Aorta (tissue), 5 donors: ENCODE results near the gene S1PR3. TPM values are rescaled to one million over a fixed set of nuclear protein-coding genes. Genes with fewer than 3 reads are reported as not detected.
A peak's percentile ranks its signal among the peaks of the same experiment; 100 is the strongest.
"Not testable (repeated sequence)": the region's sequence is repeated elsewhere in the genome, so short reads cannot be mapped to it uniquely, and the experiment has no call there.

ENCODE experiments used
- ATAC-seq: fragments of 200-7000 bp; cut with Tn5 transposase; one replicate; pipeline ENCODE4 v1.9.1; 2022; ENCODE audit warnings: moderate library complexity; ENCODE audit not compliant: low FRiP score
- DNase-seq, 2 donors: peaks; one replicate each; pipeline ENCODE4 v3.0.0-alpha.2; 2020
- H3K27ac ChIP-seq, 2 donors: one replicate each; pipeline ENCODE4 v1.5.1; 2013; ENCODE audit warnings: low read length in 2 of 2, mild to moderate bottlenecking in 2 of 2, moderate library complexity in 2 of 2, control low read depth in 1 of 2, inconsistent platforms in 1 of 2, low read depth in 1 of 2
- H3K27me3 ChIP-seq, 2 donors: one replicate each; pipeline ENCODE4 v1.6.1; 2013; ENCODE audit warnings: control low read depth in 1 of 2, low read length in 1 of 2, mild to moderate bottlenecking in 1 of 2, moderate library complexity in 1 of 2; ENCODE audit not compliant: insufficient read depth in 2 of 2, control insufficient read depth in 1 of 2
- H3K36me3 ChIP-seq, 2 donors: one replicate each; pipeline ENCODE4 v1.6.1; 2013; ENCODE audit warnings: control low read depth in 1 of 2, low read length in 1 of 2, mild to moderate bottlenecking in 1 of 2; ENCODE audit not compliant: insufficient read depth in 2 of 2, control insufficient read depth in 1 of 2
- H3K4me1 ChIP-seq, 2 donors: one replicate each; pipeline ENCODE4 v1.6.1; 2013; ENCODE audit warnings: low read length in 2 of 2, control low read depth in 1 of 2, mild to moderate bottlenecking in 1 of 2, moderate library complexity in 1 of 2; ENCODE audit not compliant: insufficient read depth in 2 of 2, control insufficient read depth in 1 of 2
- H3K4me3 ChIP-seq, 2 donors: one replicate each; pipeline ENCODE4 v1.5.1; 2013; ENCODE audit warnings: low read length in 2 of 2, control low read depth in 1 of 2, mild to moderate bottlenecking in 1 of 2
- H3K9me3 ChIP-seq: one replicate; pipeline ENCODE4 v1.6.1; 2013; ENCODE audit warnings: mild to moderate bottlenecking, low read length; ENCODE audit not compliant: control insufficient read depth
- WGBS, 2 donors: extraction: QIAGEN DNeasy Blood & Tissue Kit; methylation state at CpG; one replicate each; pipeline ENCODE4 v1.1.7; 2013; 5-methylcytosine and 5-hydroxymethylcytosine counted together
- intact Hi-C, 2 donors: fragments of 100-400 bp; cut with DNase I; formaldehyde crosslinking; loops; one replicate each; pipeline versions ENCODE4 v1.14.2 to v1.15.0; 2022
- long read RNA-seq, 2 donors: library from polyadenylated mRNA; unstranded; transcript quantifications; one replicate each; pipeline ENCODE4 v2.0.0, GENCODE V29; 2020 to 2021
- polyA plus RNA-seq, 2 donors: library from polyadenylated mRNA; stranded (reverse); fragments of 200-250 nt; gene quantifications; one replicate each; pipeline ENCODE4 v1.2.3, GENCODE V29; 2013
- total RNA-seq, 2 donors: library from RNA; stranded (reverse); fragmentation: NEBNext Ultra II Directional; extraction: Animal tissue kit (Norgen Biotek cat#: 25700); gene quantifications; one replicate each; pipeline ENCODE4 v1.2.1, GENCODE V29; 2021
- donor health status: healthy with polysubstance abuse.
- donor health status: Bipolar disorder and iron deficiency.
- donor health status: DM: no; HTN: no; CAD: no.
- donor health status: DM: no; HTN: no; CAD: no.
- donor health status: DM: yes; HTN: yes; CAD: no.

The S1PR3 gene
- total RNA-seq: 100 to 1,000 TPM in 1 of 2 donors, 10 to 100 TPM in 1; 42.4 to 139 TPM
- 10 to 100 TPM; 31.1 to 50.6 TPM for polyA plus RNA-seq
- long read RNA-seq, donor 1, full-length matches to known transcripts: 112 of 123 reads
- long read RNA-seq, donor 1, partial matches to known transcripts: 1 of 123 reads
- long read RNA-seq, donor 1, other reads (novel, unspliced or antisense): 10 of 123 reads
- long read RNA-seq, donor 2, full-length matches to known transcripts: 28 of 29 reads
- long read RNA-seq, donor 2, partial matches to known transcripts: 0 of 29 reads
- long read RNA-seq, donor 2, other reads (novel, unspliced or antisense): 1 of 29 reads

GRCh38 chr9:88991066-88992034 is at the start of gene S1PR3:
S1PR3 (plus strand) TSS chr9:88991468; CDS start chr9:89001201, 9,733 bp downstream.
- peak; percentile 82 for ATAC-seq
- Histone ChIP-seq H3K9me3 (no peaks in the 10 kb centered on the region), H3K36me3 (peaks cover 0 to 6% of the 10 kb centered on the region in 2 donors), H3K27ac (peak within 1 kb of the TSS in 1 of 2 donors; percentile 85), H3K4me3 (peak within 1 kb of the TSS; percentile 94), H3K27me3 (no peaks in the 10 kb centered on the region), H3K4me1 (peaks cover 0 to 5% of the 10 kb centered on the region in 2 donors)
- intact Hi-C loops: loop anchor here (5.0 to 10.0 kb wide), 4 partner anchors 214 to 337 kb away; no protein-coding TSS in a partner anchor
- peak; percentile 80 to 92 for DNase-seq
- WGBS, 2 donors: 0 to 1% methylated on average over 62 to 90 of the region's 94 CpGs

GRCh38 chr9:88941586-88941985 is 49.7 kb upstream of the S1PR3 start:
- H3K4me3 ChIP-seq, H3K27ac ChIP-seq, H3K4me1 ChIP-seq, DNase-seq, ATAC-seq, H3K27me3 ChIP-seq, intact Hi-C loops, H3K36me3 ChIP-seq, H3K9me3 ChIP-seq: not testable (repeated sequence)
- WGBS, 2 donors: 60 to 62% methylated on average over 5 of the region's 5 CpGs

GRCh38 chr9:88942411-88942810 is 48.9 kb upstream of the S1PR3 start:
- H3K9me3 ChIP-seq: no peaks in the 10 kb centered on the region
- intact Hi-C loops: no loop called here
- 72 to 78% methylated on average over 1 of the region's 1 CpG for WGBS, 2 donors
- H3K27me3 ChIP-seq: no peaks in the 10 kb centered on the region
- no peak for DNase-seq
- no peak overlapping the region for H3K27ac ChIP-seq
- no peak overlapping the region for H3K4me3 ChIP-seq
- ATAC-seq: no peak
- no peaks in the 10 kb centered on the region for H3K36me3 ChIP-seq
- H3K4me1 ChIP-seq: no peaks in the 10 kb centered on the region

GRCh38 chr9:88945636-88946333 is 45.5 kb upstream of the S1PR3 start:
- Histone ChIP-seq H3K4me3 (no peak overlapping the region), H3K27me3 (no peaks in the 10 kb centered on the region), H3K9me3 (no peaks in the 10 kb centered on the region), H3K36me3 (no peaks in the 10 kb centered on the region), H3K4me1 (no peaks in the 10 kb centered on the region), H3K27ac (no peak overlapping the region)
- intact Hi-C loops: no loop called here
- ATAC-seq: no peak
- no peak for DNase-seq
- 60 to 64% methylated on average over 4 of the region's 4 CpGs for WGBS, 2 donors

GRCh38 chr9:88947581-88948573 is 43.4 kb upstream of the S1PR3 start:
- ATAC-seq (no peak), DNase-seq (no peak)
- no peak overlapping the region for H3K4me3 ChIP-seq
- H3K27me3 ChIP-seq: no peaks in the 10 kb centered on the region
- intact Hi-C loops: no loop called here
- WGBS, 2 donors: 56 to 57% methylated on average over 5 of the region's 5 CpGs
- no peak overlapping the region for H3K27ac ChIP-seq
- H3K4me1 ChIP-seq: no peaks in the 10 kb centered on the region
- H3K9me3 ChIP-seq: no peaks in the 10 kb centered on the region
- H3K36me3 ChIP-seq: no peaks in the 10 kb centered on the region

GRCh38 chr9:88949425-88949824 is 41.8 kb upstream of the S1PR3 start:
- ATAC-seq: no peak
- H3K4me1 ChIP-seq: peaks cover 0 to 2% of the 10 kb centered on the region in 2 donors

GRCh38 chr9:88949961-88950340 is 41.3 kb upstream of the S1PR3 start:
- no peak overlapping the region for H3K27ac ChIP-seq
- H3K27me3 ChIP-seq: no peaks in the 10 kb centered on the region
- H3K9me3 ChIP-seq: peaks cover 1% of the 10 kb centered on the region
- DNase-seq (no peak), ATAC-seq (no peak)
- H3K4me3 ChIP-seq: no peak overlapping the region
- peaks cover 0 to 2% of the 10 kb centered on the region in 2 donors for H3K4me1 ChIP-seq
- 84 to 86% methylated on average over 1 of the region's 1 CpG for WGBS, 2 donors
- no peaks in the 10 kb centered on the region for H3K36me3 ChIP-seq
- intact Hi-C loops: no loop called here

More at GRCh38 chr9:88949425-88949824, 41.8 kb upstream of the S1PR3 start:
- intact Hi-C loops: no loop called here
- H3K9me3 ChIP-seq: peaks cover under 1% of the 10 kb centered on the region
- H3K27me3 ChIP-seq: no peaks in the 10 kb centered on the region
- no peaks in the 10 kb centered on the region for H3K36me3 ChIP-seq
- no peak overlapping the region for H3K27ac ChIP-seq
- 27 to 29% methylated on average over 9 of the region's 9 CpGs for WGBS, 2 donors
- H3K4me3 ChIP-seq: no peak overlapping the region
- no peak for DNase-seq
